Endodermal cell (in vitro differentiated cells): ENCODE data around the gene RFX4. TPM values are rescaled to one million over a fixed set of nuclear protein-coding genes. Genes with fewer than 3 reads are reported as not detected.

Experiments used
- DNase-seq: peaks from one replicate; pipeline ENCODE4 v3.0.0-alpha.2; 2017
- H3K27ac ChIP-seq: 2 replicates; pipeline ENCODE4 v1.5.1; 2013; ENCODE audit warnings: mild to moderate bottlenecking, low read depth, low read length, moderate library complexity
- H3K27me3 ChIP-seq: 2 replicates; pipeline ENCODE4 v1.6.1; 2013; ENCODE audit warnings: mild to moderate bottlenecking, low read length, moderate library complexity; ENCODE audit not compliant: insufficient read depth, control insufficient read depth, poor library complexity, severe bottlenecking
- H3K36me3 ChIP-seq: 2 replicates; pipeline ENCODE4 v1.7.0; 2013; ENCODE audit warnings: mild to moderate bottlenecking, low read length, moderate library complexity; ENCODE audit not compliant: control insufficient read depth, insufficient read depth
- H3K4me1 ChIP-seq: one replicate; pipeline ENCODE4 v1.7.0; 2013; ENCODE audit warnings: low read length; ENCODE audit not compliant: control insufficient read depth, insufficient read depth
- H3K4me3 ChIP-seq: 2 replicates; pipeline ENCODE4 v1.5.1; 2013; ENCODE audit warnings: mild to moderate bottlenecking, low read length, moderate library complexity
- H3K9ac ChIP-seq: 2 replicates; pipeline ENCODE4 v1.6.1; 2013; ENCODE audit warnings: mild to moderate bottlenecking, low read length, moderate library complexity; ENCODE audit not compliant: poor library complexity, severe bottlenecking; ENCODE audit errors: extremely low read depth
- H3K9me3 ChIP-seq: 2 replicates; pipeline ENCODE4 v1.6.1; 2013; ENCODE audit warnings: mild to moderate bottlenecking, low read length, moderate library complexity; ENCODE audit not compliant: control insufficient read depth
- H3K27ac Mint-ChIP-seq: 2 replicates; pipeline ENCODE4 v1.8.0; 2020; ENCODE audit warnings: mixed read lengths
- H3K27me3 Mint-ChIP-seq: 2 replicates; pipeline ENCODE4 v1.8.0; 2021; ENCODE audit warnings: mild to moderate bottlenecking, mixed read lengths; ENCODE audit not compliant: insufficient read depth
- H3K36me3 Mint-ChIP-seq: 2 replicates; pipeline ENCODE4 v1.8.0; 2020; ENCODE audit warnings: low read depth, mixed read lengths
- H3K4me1 Mint-ChIP-seq: 2 replicates; pipeline ENCODE4 v1.8.0; 2020; ENCODE audit warnings: mixed read lengths
- H3K4me3 Mint-ChIP-seq: 2 replicates; pipeline ENCODE4 v1.8.0; 2020; ENCODE audit warnings: mild to moderate bottlenecking, moderate library complexity, mixed read lengths
- H3K9me3 Mint-ChIP-seq: 2 replicates; pipeline ENCODE4 v1.8.0; 2020; ENCODE audit warnings: mild to moderate bottlenecking, mixed read lengths
- CTCF ChIP-seq: fragments of 200-600 bp; sonication (generic); conservative IDR thresholded peaks from 2 replicates; pipeline ENCODE4 v1.5.0; 2021; ENCODE audit warnings: antibody characterized with exemption, mild to moderate bottlenecking
- WGBS, 2 experiments: methylation state at CpG; one replicate each; pipeline versions ENCODE4 v1.1.5 to v1.1.7; 2013; ENCODE audit warnings: missing lambda C conversion rate in 2 of 2, mixed read lengths in 1 of 2; ENCODE audit not compliant: insufficient coverage in 1 of 2, insufficient read length in 1 of 2; 5-methylcytosine and 5-hydroxymethylcytosine counted together
- total RNA-seq, 2 donors: library from RNA; stranded (reverse); fragmentation: NEBNext Ultra II Directional in 1 of 2; extraction: Animal tissue kit (Norgen Biotek cat#: 25700) in 1 of 2; gene quantifications; 2 replicates in 1 of 2; 3 replicates in 1 of 2; pipeline ENCODE4 v1.2.1, GENCODE V29; 2021

Gene RFX4
- total RNA-seq, 2 donors from 2014 or later = 0.09 to 0.86 TPM

GRCh38 chr12:106774808-106775524 lies 192.2 kb downstream of the RFX4 start:
- TF ChIP-seq CTCF = no peak

GRCh38 chr12:106776897-106777296 lies 194.1 kb downstream of the RFX4 start:
- Mint-ChIP-seq H3K36me3 (no peaks in the 10 kb centered on the region), H3K27me3 (no peaks in the 10 kb centered on the region), H3K27ac (no peak overlapping the region), H3K9me3 (no peaks in the 10 kb centered on the region), H3K4me1 (peaks cover 29% of the 10 kb centered on the region), H3K4me3 (no peak overlapping the region)
- no peak for DNase-seq
- Histone ChIP-seq H3K36me3 (no peaks in the 10 kb centered on the region), H3K9me3 (no peaks in the 10 kb centered on the region), H3K4me3 (no peak overlapping the region), H3K27me3 (no peaks in the 10 kb centered on the region), H3K27ac (no peak overlapping the region), H3K4me1 (no peaks in the 10 kb centered on the region), H3K9ac (no peak overlapping the region)
- 93 to 99% methylated on average over 4 to 5 of the region's 5 CpGs for WGBS, 2 experiments
- TF ChIP-seq CTCF = no peak

More at GRCh38 chr12:106774808-106775524, 192.2 kb downstream of the RFX4 start:
- no peaks in the 10 kb centered on the region for H3K9me3 Mint-ChIP-seq
- no peaks in the 10 kb centered on the region for H3K36me3 Mint-ChIP-seq
- H3K27ac Mint-ChIP-seq = peak overlapping the region; percentile 99
- H3K4me3 Mint-ChIP-seq = peak overlapping the region; percentile 95
- peaks cover 25% of the 10 kb centered on the region for H3K4me1 Mint-ChIP-seq
- H3K9me3 ChIP-seq = no peaks in the 10 kb centered on the region
- 3 to 6% methylated on average over 18 to 29 of the region's 29 CpGs for WGBS, 2 experiments
- no peaks in the 10 kb centered on the region for H3K27me3 Mint-ChIP-seq
- H3K27ac ChIP-seq = peak overlapping the region; percentile 97
- no peaks in the 10 kb centered on the region for H3K4me1 ChIP-seq
- peak overlapping the region; percentile 70 for H3K9ac ChIP-seq
- H3K27me3 ChIP-seq = no peaks in the 10 kb centered on the region
- no peak for DNase-seq
- peak overlapping the region; percentile 97 for H3K4me3 ChIP-seq
- no peaks in the 10 kb centered on the region for H3K36me3 ChIP-seq

GRCh38 chr12:106780010-106780631 lies 197.3 kb downstream of the RFX4 start:
- H3K9me3 Mint-ChIP-seq = no peaks in the 10 kb centered on the region
- peaks cover 10% of the 10 kb centered on the region for H3K36me3 Mint-ChIP-seq
- WGBS, 2 experiments = 83 to 90% methylated on average over 2 to 3 of the region's 3 CpGs
- H3K27ac Mint-ChIP-seq = peak overlapping the region; percentile 63
- H3K9me3 ChIP-seq = no peaks in the 10 kb centered on the region
- no peak for DNase-seq
- H3K4me1 ChIP-seq = no peaks in the 10 kb centered on the region
- peaks cover 9% of the 10 kb centered on the region for H3K36me3 ChIP-seq
- no peak overlapping the region for H3K9ac ChIP-seq
- H3K4me1 Mint-ChIP-seq = peaks cover 34% of the 10 kb centered on the region
- TF ChIP-seq CTCF = no peak
- H3K27me3 Mint-ChIP-seq = no peaks in the 10 kb centered on the region
- no peak overlapping the region for H3K4me3 Mint-ChIP-seq
- H3K27ac ChIP-seq = no peak overlapping the region
- no peak overlapping the region for H3K4me3 ChIP-seq
- H3K27me3 ChIP-seq = no peaks in the 10 kb centered on the region
